NAMALWA (cell line): ENCODE measurements around the gene SNTG2.
A peak's percentile ranks its signal among the peaks of the same experiment; 100 is the strongest.

ENCODE experiments used
- DNase-seq: peaks from one replicate; pipeline ENCODE4 v3.0.0-alpha.2; 2015; ENCODE audit warnings: low spot score

The SNTG2 gene

GRCh38 chr2:1002350-1002749 lies 51.7 kb downstream of the SNTG2 start:
- DNase-seq, result no peak

- DNase-seq, result no peak
These were observed 53.7 kb downstream of the SNTG2 start for GRCh38 chr2:1004398-1004797.

- peak; percentile 8 for DNase-seq
These were observed 59.8 kb downstream of the SNTG2 start for GRCh38 chr2:1010415-1010930.

GRCh38 chr2:1011006-1011405 lies 60.4 kb downstream of the SNTG2 start:
- no peak for DNase-seq

GRCh38 chr2:1011985-1012384 lies 61.3 kb downstream of the SNTG2 start:
- DNase-seq, result no peak

- no peak for DNase-seq
These were observed 64.2 kb downstream of the SNTG2 start for GRCh38 chr2:1014802-1015201.

GRCh38 chr2:1016500-1016899 lies 65.9 kb downstream of the SNTG2 start:
- DNase-seq, result no peak

GRCh38 chr2:1017827-1018226 lies 67.2 kb downstream of the SNTG2 start:
- DNase-seq, result no peak

GRCh38 chr2:1020206-1020605 lies 69.6 kb downstream of the SNTG2 start:
- DNase-seq, result no peak

GRCh38 chr2:1022178-1022577 lies 71.5 kb downstream of the SNTG2 start:
- no peak for DNase-seq

GRCh38 chr2:1024981-1025380 lies 74.3 kb downstream of the SNTG2 start:
- DNase-seq, result no peak

GRCh38 chr2:1026141-1026540 lies 75.5 kb downstream of the SNTG2 start:
- DNase-seq, result no peak

- no peak for DNase-seq
These were observed 78.2 kb downstream of the SNTG2 start for GRCh38 chr2:1028831-1029230.

- DNase-seq, result no peak
These were observed 81.4 kb downstream of the SNTG2 start for GRCh38 chr2:1032030-1032429.

- no peak for DNase-seq
These were observed 82.4 kb downstream of the SNTG2 start for GRCh38 chr2:1033069-1033468.

- DNase-seq, result no peak
These were observed 86.4 kb downstream of the SNTG2 start for GRCh38 chr2:1037066-1037465.

GRCh38 chr2:1039549-1039948 lies 88.9 kb downstream of the SNTG2 start:
- DNase-seq, result no peak

- no peak for DNase-seq
These were observed 90.6 kb downstream of the SNTG2 start for GRCh38 chr2:1041012-1041805.

- DNase-seq, result no peak
These were observed 94.5 kb downstream of the SNTG2 start for GRCh38 chr2:1045109-1045508.

GRCh38 chr2:1046067-1046466 lies 95.4 kb downstream of the SNTG2 start:
- DNase-seq, result no peak

GRCh38 chr2:1047485-1047884 lies 96.8 kb downstream of the SNTG2 start:
- peak; percentile 66 for DNase-seq

- no peak for DNase-seq
These were observed 99.0 kb downstream of the SNTG2 start for GRCh38 chr2:1049691-1050090.

GRCh38 chr2:1051075-1051474 lies 100.4 kb downstream of the SNTG2 start:
- DNase-seq, result no peak

GRCh38 chr2:1052771-1053191 lies 102.1 kb downstream of the SNTG2 start:
- no peak for DNase-seq
